ENCODE measurements around the gene SLC9A3. TPM values are rescaled to one million over a fixed set of nuclear protein-coding genes. Genes with fewer than 3 reads are reported as not detected.

Gene SLC9A3
- polyA plus RNA-seq, 10 donors = 1.3 to 3.3 (median 1.9) TPM

Other genes with a start within 250 kb of the SLC9A3 start
- 1 to 10 TPM in 9 of 10 donors, under 1 TPM in 1; 0.98 to 6.1 (median 2.4) TPM for gene AHRR, start 202.7 kb downstream of the SLC9A3 start, polyA plus RNA-seq (ENCODE audit: insufficient read length in 10 of 10)
- gene EXOC3, start 81.3 kb downstream of the SLC9A3 start, polyA plus RNA-seq (ENCODE audit: insufficient read length in 10 of 10) = 10 to 100 TPM; 30.3 to 35.9 (median 34.0) TPM
- 1 to 10 TPM; 3.0 to 6.5 (median 3.9) TPM for gene CEP72, start 87.9 kb upstream of the SLC9A3 start, polyA plus RNA-seq (ENCODE audit: insufficient read length in 10 of 10)
- 10 to 100 TPM in 1 of 10 donors, 1 to 10 TPM in 9; 4.0 to 12.3 (median 8.0) TPM for gene TPPP, start 168.9 kb upstream of the SLC9A3 start, polyA plus RNA-seq (ENCODE audit: insufficient read length in 10 of 10)

Measured in muscle of back (tissue), 10 donors.